CD4-positive, alpha-beta memory T cell (primary cell): Measurements from ENCODE around the gene TRIM63. TPM values are rescaled to one million over a fixed set of nuclear protein-coding genes. Genes with fewer than 3 reads are reported as not detected.

Experiments used
- CTCF ChIA-PET: fragments of 350-600 bp; sonication (Branson Sonifier 250); formaldehyde crosslinking; loops from one replicate; lab custom pipeline; 2021; ENCODE audit warnings: inconsistent platforms; ENCODE audit not compliant: partially characterized antibody; lab: Charles Lee
- POLR2A ChIA-PET: fragments of 350-600 bp; sonication (Branson Sonifier 250); formaldehyde crosslinking; loops from one replicate; lab custom pipeline; 2021; ENCODE audit not compliant: partially characterized antibody; lab: Charles Lee
- DNase-seq, 5 donors: peaks; one replicate each; pipeline versions ENCODE4 v3.0.0 to v3.0.0-alpha.2; 2020 to 2022; ENCODE audit warnings: mixed read lengths in 1 of 5
- H3K27ac ChIP-seq: one replicate; pipeline ENCODE4 v1.7.0; 2013; ENCODE audit warnings: low read depth, low read length
- H3K27me3 ChIP-seq: 2 replicates; pipeline ENCODE4 v1.7.0; 2013; ENCODE audit warnings: mild to moderate bottlenecking, low read length, moderate library complexity; ENCODE audit not compliant: insufficient read depth
- H3K36me3 ChIP-seq: 2 replicates; pipeline ENCODE4 v1.7.0; 2013; ENCODE audit warnings: mild to moderate bottlenecking, low read length, moderate library complexity; ENCODE audit not compliant: insufficient read depth
- H3K4me1 ChIP-seq: 2 replicates; pipeline ENCODE4 v1.7.0; 2013; ENCODE audit warnings: mild to moderate bottlenecking, low read length, moderate library complexity; ENCODE audit not compliant: insufficient read depth
- H3K4me3 ChIP-seq, 2 donors: one replicate each; pipeline ENCODE4 v1.7.0; 2013; ENCODE audit warnings: low read length in 2 of 2, mild to moderate bottlenecking in 1 of 2
- H3K9me3 ChIP-seq, 2 donors: one replicate each; pipeline ENCODE4 v1.7.0; 2013; ENCODE audit warnings: low read length in 2 of 2, control low read depth in 1 of 2; ENCODE audit not compliant: control insufficient read depth in 1 of 2
- H3K27ac Mint-ChIP-seq, 7 donors: one replicate each; pipeline ENCODE4 v1.8.0; 2020 to 2021; ENCODE audit warnings: mixed read lengths in 7 of 7, mild to moderate bottlenecking in 6 of 7, inconsistent platforms in 3 of 7, moderate library complexity in 3 of 7
- H3K27me3 Mint-ChIP-seq, 2 donors: one replicate each; pipeline ENCODE4 v1.8.0; 2020 to 2021; ENCODE audit warnings: mixed read lengths in 2 of 2
- H3K36me3 Mint-ChIP-seq, 2 donors: one replicate each; pipeline ENCODE4 v1.8.0; 2020 to 2021; ENCODE audit warnings: mixed read lengths in 2 of 2, inconsistent platforms in 1 of 2, mild to moderate bottlenecking in 1 of 2
- H3K4me1 Mint-ChIP-seq, 4 donors: one replicate each; pipeline ENCODE4 v1.8.0; 2020 to 2021; ENCODE audit warnings: mixed read lengths in 4 of 4, mild to moderate bottlenecking in 1 of 4
- H3K4me3 Mint-ChIP-seq, 8 donors: one replicate each; pipeline ENCODE4 v1.8.0; 2020 to 2021; ENCODE audit warnings: mixed read lengths in 8 of 8, mild to moderate bottlenecking in 7 of 8, moderate library complexity in 6 of 8, inconsistent platforms in 3 of 8
- H3K9me3 Mint-ChIP-seq, 8 donors: one replicate each; pipeline ENCODE4 v1.8.0; 2020 to 2021; ENCODE audit warnings: mixed read lengths in 8 of 8, mild to moderate bottlenecking in 5 of 8, inconsistent platforms in 3 of 8, moderate library complexity in 1 of 8
- intact Hi-C: fragments of 100-400 bp; cut with micrococcal nuclease; formaldehyde crosslinking; loops from one replicate; pipeline ENCODE4 v1.15.1; 2023
- polyA plus RNA-seq, 2 donors: library from polyadenylated mRNA; unstranded; fragments of 300-500 nt; fragmentation: Illumina TruSeq; gene quantifications; one replicate each; pipeline ENCODE4 v1.2.3, GENCODE V29; 2021
- total RNA-seq, 2 experiments: library from RNA; stranded (reverse); gene quantifications; one replicate each; pipeline ENCODE4 v1.2.3, GENCODE V29; 2021

TRIM63 gene
- total and polyA plus RNA-seq, 4 experiments from 2014 or later, result not detected

GRCh38 chr1:26070963-26071342 is 3.5 kb upstream of the TRIM63 start:
- peaks cover 3 to 9% (median 6%) of the 10 kb centered on the region in 4 donors for H3K4me1 Mint-ChIP-seq
- no peak for DNase-seq
- POLR2A ChIA-PET, result no interaction called here
- Histone ChIP-seq H3K4me3 (no peak overlapping the region), H3K9me3 (no peaks in the 10 kb centered on the region), H3K36me3 (no peaks in the 10 kb centered on the region), H3K27ac (no peak overlapping the region), H3K27me3 (no peaks in the 10 kb centered on the region), H3K4me1 (peaks cover 8% of the 10 kb centered on the region)
- H3K27ac Mint-ChIP-seq, result no peak overlapping the region
- H3K4me3 Mint-ChIP-seq, result no peak overlapping the region
- H3K36me3 Mint-ChIP-seq, result no peaks in the 10 kb centered on the region
- CTCF ChIA-PET, result no interaction called here
- no peaks in the 10 kb centered on the region for H3K9me3 Mint-ChIP-seq
- peaks cover 5 to 31% of the 10 kb centered on the region in 2 donors for H3K27me3 Mint-ChIP-seq
- intact Hi-C loops, result no loop called here

GRCh38 chr1:26070296-26070962 is 3.0 kb upstream of the TRIM63 start:
- Histone ChIP-seq H3K27ac (no peak overlapping the region), H3K27me3 (no peaks in the 10 kb centered on the region), H3K36me3 (no peaks in the 10 kb centered on the region), H3K4me3 (no peak overlapping the region), H3K9me3 (no peaks in the 10 kb centered on the region), H3K4me1 (peaks cover 2% of the 10 kb centered on the region)
- Mint-ChIP-seq H3K27ac (no peak overlapping the region), H3K4me3 (no peak overlapping the region), H3K9me3 (no peaks in the 10 kb centered on the region), H3K36me3 (no peaks in the 10 kb centered on the region), H3K27me3 (peaks cover 8 to 26% of the 10 kb centered on the region in 2 donors), H3K4me1 (peaks cover 0 to 4% (median 1%) of the 10 kb centered on the region in 4 donors)
- DNase-seq, result no peak
- ChIA-PET POLR2A (no interaction called here), CTCF (no interaction called here)
- intact Hi-C loops, result no loop called here

GRCh38 chr1:26069941-26070295 is 2.5 kb upstream of the TRIM63 start:
- no peaks in the 10 kb centered on the region for H3K4me1 Mint-ChIP-seq
- peaks cover 8 to 25% of the 10 kb centered on the region in 2 donors for H3K27me3 Mint-ChIP-seq
- H3K27ac Mint-ChIP-seq, result no peak overlapping the region
- ChIA-PET CTCF (no interaction called here), POLR2A (no interaction called here)
- intact Hi-C loops, result no loop called here
- no peak overlapping the region for H3K4me3 Mint-ChIP-seq
- no peak for DNase-seq
- no peak overlapping the region for H3K27ac ChIP-seq
- no peaks in the 10 kb centered on the region for H3K36me3 ChIP-seq
- H3K36me3 Mint-ChIP-seq, result no peaks in the 10 kb centered on the region
- H3K4me1 ChIP-seq, result no peaks in the 10 kb centered on the region
- H3K9me3 ChIP-seq, result no peaks in the 10 kb centered on the region
- H3K9me3 Mint-ChIP-seq, result no peaks in the 10 kb centered on the region
- no peak overlapping the region for H3K4me3 ChIP-seq
- H3K27me3 ChIP-seq, result no peaks in the 10 kb centered on the region

GRCh38 chr1:26066857-26067256 is 573 bp downstream of the TRIM63 start:
- ChIA-PET POLR2A (no interaction called here), CTCF (no interaction called here)
- H3K36me3 ChIP-seq, result no peaks in the 10 kb centered on the region
- H3K4me3 ChIP-seq, result no peak overlapping the region
- H3K27me3 ChIP-seq, result no peaks in the 10 kb centered on the region
- H3K4me1 ChIP-seq, result no peaks in the 10 kb centered on the region
- no peaks in the 10 kb centered on the region for H3K9me3 Mint-ChIP-seq
- peaks cover 5 to 20% of the 10 kb centered on the region in 2 donors for H3K27me3 Mint-ChIP-seq
- intact Hi-C loops, result no loop called here
- H3K4me1 Mint-ChIP-seq, result no peaks in the 10 kb centered on the region
- H3K36me3 Mint-ChIP-seq, result no peaks in the 10 kb centered on the region
- H3K27ac ChIP-seq, result no peak overlapping the region
- H3K9me3 ChIP-seq, result no peaks in the 10 kb centered on the region
- DNase-seq, result no peak
- H3K27ac Mint-ChIP-seq, result no peak overlapping the region
- no peak overlapping the region for H3K4me3 Mint-ChIP-seq

- Histone ChIP-seq H3K27me3 (no peaks in the 10 kb centered on the region), H3K27ac (no peak overlapping the region), H3K4me1 (no peaks in the 10 kb centered on the region), H3K36me3 (no peaks in the 10 kb centered on the region), H3K9me3 (no peaks in the 10 kb centered on the region), H3K4me3 (no peak overlapping the region)
- Mint-ChIP-seq H3K27ac (no peak overlapping the region), H3K4me1 (no peaks in the 10 kb centered on the region), H3K9me3 (no peaks in the 10 kb centered on the region), H3K27me3 (peaks cover 5 to 20% of the 10 kb centered on the region in 2 donors), H3K4me3 (no peak overlapping the region), H3K36me3 (no peaks in the 10 kb centered on the region)
- intact Hi-C loops, result no loop called here
- no peak for DNase-seq
- POLR2A ChIA-PET, result no interaction called here
- CTCF ChIA-PET, result no interaction called here
These were observed 1.3 kb downstream of the TRIM63 start for GRCh38 chr1:26066160-26066559.

GRCh38 chr1:26064553-26064952 is 2.9 kb downstream of the TRIM63 start:
- Histone ChIP-seq H3K27ac (no peak overlapping the region), H3K4me1 (no peaks in the 10 kb centered on the region), H3K4me3 (no peak overlapping the region), H3K9me3 (no peaks in the 10 kb centered on the region), H3K27me3 (no peaks in the 10 kb centered on the region), H3K36me3 (no peaks in the 10 kb centered on the region)
- H3K4me1 Mint-ChIP-seq, result no peaks in the 10 kb centered on the region
- no peak overlapping the region for H3K27ac Mint-ChIP-seq
- peaks cover 12 to 26% of the 10 kb centered on the region in 2 donors for H3K27me3 Mint-ChIP-seq
- ChIA-PET POLR2A (no interaction called here), CTCF (interaction anchor here (1.2 to 1.3 kb wide), 2 partner anchors 28 to 38 kb away, joined by 4 to 5 read pairs; no protein-coding TSS in a partner anchor)
- intact Hi-C loops, result no loop called here
- no peak for DNase-seq
- H3K36me3 Mint-ChIP-seq, result no peaks in the 10 kb centered on the region
- H3K9me3 Mint-ChIP-seq, result no peaks in the 10 kb centered on the region
- H3K4me3 Mint-ChIP-seq, result no peak overlapping the region

- Histone ChIP-seq H3K27ac (no peak overlapping the region), H3K4me3 (no peak overlapping the region), H3K9me3 (no peaks in the 10 kb centered on the region), H3K36me3 (no peaks in the 10 kb centered on the region), H3K4me1 (no peaks in the 10 kb centered on the region), H3K27me3 (no peaks in the 10 kb centered on the region)
- intact Hi-C loops, result no loop called here
- H3K36me3 Mint-ChIP-seq, result no peaks in the 10 kb centered on the region
- H3K4me3 Mint-ChIP-seq, result no peak overlapping the region
- POLR2A ChIA-PET, result no interaction called here
- H3K27ac Mint-ChIP-seq, result no peak overlapping the region
- peaks cover 18 to 22% of the 10 kb centered on the region in 2 donors for H3K27me3 Mint-ChIP-seq
- H3K9me3 Mint-ChIP-seq, result no peaks in the 10 kb centered on the region
- DNase-seq, result no peak
- CTCF ChIA-PET, result no interaction called here
- no peaks in the 10 kb centered on the region for H3K4me1 Mint-ChIP-seq
These were observed 6.4 kb downstream of the TRIM63 start for GRCh38 chr1:26060832-26061574.
